Lung microvascular endothelial cell (primary cell): ENCODE data around the gene SLC24A4. TPM values are rescaled to one million over a fixed set of nuclear protein-coding genes. Genes with fewer than 3 reads are reported as not detected.

Experiments used
- DNase-seq, 2 donors: peaks; one replicate each; pipeline versions ENCODE4 v3.0.0 to v3.0.0-alpha.2; 2010; ENCODE audit warnings: low read depth in 2 of 2
- total RNA-seq: library from RNA; depleted of rRNA; stranded (reverse); fragments of >200 nt; gene quantifications from 2 replicates; pipeline ENCODE4 v1.2.1, GENCODE V29; 2014

The SLC24A4 gene
- total RNA-seq, 1 donor from 2014 or later, result under 0.01 TPM

DNA sequence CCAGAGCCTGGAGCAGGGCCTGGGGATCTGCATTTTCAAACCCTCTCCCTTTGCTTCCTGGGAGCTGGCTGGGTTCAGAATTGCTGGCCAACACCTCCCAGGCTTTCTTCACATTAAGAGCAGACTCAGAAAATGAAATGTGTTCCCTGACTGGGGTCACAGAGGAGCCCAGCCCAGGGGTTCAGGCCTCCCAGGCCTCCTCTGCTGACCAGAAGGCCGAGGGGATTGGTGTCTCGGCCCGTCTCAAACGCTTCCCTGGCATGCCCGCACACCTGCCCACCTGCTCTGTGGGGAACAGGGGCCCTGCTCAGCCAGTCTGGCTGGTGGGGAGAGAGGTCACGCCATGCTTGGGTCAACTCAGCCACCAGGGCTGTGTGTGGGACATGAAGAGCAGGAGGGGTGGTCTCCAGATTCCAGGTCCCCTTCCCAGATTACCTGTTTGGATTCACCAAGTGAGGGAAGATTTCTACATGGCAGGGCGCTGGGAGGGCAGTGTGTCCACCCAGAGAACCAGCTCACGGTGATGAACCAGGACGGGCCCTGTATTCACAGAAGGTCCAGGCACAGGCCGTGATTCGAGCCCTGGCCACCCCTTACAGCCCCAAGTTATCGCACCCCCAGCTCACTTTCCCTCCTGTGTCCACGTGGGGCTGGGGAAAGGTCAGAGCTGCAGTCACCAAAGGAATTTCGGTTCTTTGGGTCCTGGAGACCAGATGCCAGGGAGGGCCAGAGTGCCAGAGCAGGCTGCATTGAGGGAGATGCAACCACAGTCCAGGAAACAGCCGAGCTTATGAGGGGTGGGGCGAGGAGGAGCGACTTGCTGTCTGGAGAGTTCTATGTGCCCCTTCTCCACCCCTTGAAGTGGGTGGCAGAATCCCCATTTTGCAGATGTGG is 135.4 kb downstream of the SLC24A4 start:
- no peak for DNase-seq

DNA sequence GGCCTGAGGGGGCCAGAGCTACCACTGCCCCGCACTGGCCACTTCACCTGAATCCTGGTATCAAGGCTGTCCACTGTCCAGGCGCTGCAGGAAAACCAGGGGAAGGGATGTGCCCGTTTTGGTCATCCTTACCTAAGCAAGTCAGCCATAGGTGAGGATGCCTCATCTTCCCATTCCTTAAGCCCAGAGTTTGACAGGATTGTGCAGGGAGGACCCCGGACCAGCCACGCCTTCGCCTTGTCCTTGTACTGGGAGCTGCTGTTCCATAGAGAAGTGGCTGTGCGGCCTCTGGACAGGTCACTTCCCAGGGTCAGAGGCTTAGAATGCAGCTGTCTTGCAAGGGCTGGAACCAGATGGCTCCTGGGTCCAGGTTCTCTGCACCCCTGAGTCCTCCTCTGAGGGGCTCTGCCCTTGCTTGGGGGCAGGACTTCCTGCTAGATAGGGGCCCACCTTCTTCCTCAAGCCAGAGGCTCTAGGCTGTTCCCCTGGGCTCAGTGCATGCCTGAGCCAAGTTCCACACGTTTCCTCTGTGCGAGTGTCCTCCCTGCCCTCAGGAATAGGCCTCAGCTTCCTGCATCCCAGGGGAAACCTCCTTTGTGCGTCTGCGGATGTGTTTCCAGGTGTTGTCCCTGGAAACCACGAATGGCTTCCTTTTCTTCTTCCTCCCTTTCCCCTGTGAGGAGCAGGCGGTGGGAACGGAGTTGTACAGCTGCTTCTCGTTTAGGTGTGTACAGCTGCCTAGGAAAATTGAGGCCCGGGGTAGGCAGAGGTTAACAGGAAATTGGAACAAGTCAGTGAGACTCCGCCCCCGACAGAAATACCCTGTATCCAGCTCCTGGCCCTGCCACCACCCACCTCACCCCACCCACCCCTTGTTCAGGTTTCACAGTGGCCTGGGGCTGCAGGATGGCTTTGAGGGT is 136.3 kb downstream of the SLC24A4 start:
- DNase-seq, result peak; percentile 80 to 92

DNA sequence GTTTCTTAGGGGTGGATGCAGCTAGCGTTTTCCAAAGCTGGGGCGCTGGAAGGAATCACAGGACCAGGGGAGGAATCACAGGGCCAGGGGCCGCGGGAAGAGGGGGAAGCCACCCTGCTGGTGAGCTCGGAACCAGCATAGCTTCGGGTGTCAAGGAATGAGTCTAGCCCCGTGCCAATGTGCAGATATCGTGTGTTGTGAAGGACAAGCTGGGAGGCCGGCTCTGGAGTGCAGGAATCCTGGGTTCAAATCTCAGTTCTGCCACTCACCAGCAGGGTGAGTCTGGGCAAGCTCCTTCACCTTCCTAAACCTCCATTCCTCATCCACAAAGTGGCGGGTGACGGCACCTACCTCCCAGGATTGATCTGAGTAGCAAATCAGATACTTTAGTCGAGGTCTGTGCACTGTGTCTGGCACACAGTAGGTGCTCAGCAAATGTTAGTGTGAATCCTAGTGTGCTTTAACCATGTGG is 137.0 kb downstream of the SLC24A4 start:
- peak in 1 of 2 donors; percentile 9 for DNase-seq

DNA sequence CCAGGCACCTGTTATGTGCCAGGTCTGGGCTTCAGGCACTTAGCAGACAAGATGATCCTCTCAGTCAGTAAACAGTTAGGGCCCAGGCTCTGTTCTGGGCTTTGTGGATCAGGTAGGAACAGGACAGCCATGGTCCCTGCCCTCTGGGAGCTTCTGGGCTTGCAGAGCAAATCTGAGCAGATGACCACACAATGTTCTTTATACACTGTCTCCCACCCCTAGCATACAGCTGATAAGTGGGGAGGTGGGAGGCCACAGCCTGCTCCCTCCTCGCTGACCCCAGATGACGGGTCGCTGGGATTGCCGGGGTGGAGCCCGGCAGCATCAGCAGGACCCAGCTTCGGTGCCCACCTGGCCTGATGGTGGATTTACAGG is 137.6 kb downstream of the SLC24A4 start:
- DNase-seq, result peak in 1 of 2 donors; percentile 11

DNA sequence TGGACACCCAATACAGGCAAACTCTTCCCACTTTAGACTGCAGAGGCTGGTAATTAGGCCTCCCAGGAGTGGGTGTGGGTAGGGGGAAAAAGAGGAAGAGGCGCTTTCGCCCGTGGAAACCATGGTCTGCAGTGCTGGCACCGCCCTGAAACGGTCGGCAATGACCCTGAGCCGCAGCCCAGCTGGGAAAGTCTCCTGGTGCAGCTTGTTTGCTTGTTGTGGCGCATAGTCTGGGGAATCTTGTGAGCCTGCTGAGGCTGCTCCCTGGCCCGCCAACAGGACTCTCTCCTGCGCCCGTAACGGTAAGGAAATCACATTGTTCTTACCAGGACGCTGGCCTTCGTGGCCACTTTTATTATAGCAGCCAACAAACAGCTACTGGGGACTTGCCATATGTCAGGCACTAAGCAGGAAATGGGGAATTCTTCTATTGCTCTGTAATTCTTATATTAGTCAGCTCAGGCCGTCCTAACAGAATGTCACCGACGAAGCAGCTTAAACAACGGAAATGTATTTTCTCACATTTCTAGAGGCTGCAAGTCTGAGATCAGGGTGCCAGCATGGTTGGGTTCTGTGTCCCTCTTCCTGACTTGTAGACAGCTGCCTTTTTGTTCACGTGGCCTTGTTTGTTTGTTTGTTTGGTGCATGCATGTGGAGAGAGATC is 138.1 kb downstream of the SLC24A4 start:
- peak; percentile 73 to 96 for DNase-seq

DNA sequence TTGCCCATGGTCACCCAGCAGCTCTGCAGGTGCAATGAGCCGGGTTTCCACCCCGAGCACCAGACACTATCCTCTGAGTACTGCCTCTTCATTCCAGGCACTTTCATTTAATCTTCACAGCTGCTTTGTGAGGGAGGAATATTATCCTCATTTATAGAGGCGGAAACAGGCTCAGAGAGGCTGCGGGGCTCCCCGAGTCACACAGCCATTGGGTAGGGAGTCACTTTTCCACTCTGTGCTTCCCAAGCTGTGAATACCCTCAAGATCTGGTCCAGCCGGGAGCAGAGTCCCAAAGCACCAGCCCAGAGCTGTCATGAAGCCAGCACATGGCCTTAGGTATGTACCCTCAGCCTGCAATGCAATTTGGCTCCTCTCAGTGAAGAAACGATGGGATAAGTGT is 138.9 kb downstream of the SLC24A4 start:
- DNase-seq, result no peak

DNA sequence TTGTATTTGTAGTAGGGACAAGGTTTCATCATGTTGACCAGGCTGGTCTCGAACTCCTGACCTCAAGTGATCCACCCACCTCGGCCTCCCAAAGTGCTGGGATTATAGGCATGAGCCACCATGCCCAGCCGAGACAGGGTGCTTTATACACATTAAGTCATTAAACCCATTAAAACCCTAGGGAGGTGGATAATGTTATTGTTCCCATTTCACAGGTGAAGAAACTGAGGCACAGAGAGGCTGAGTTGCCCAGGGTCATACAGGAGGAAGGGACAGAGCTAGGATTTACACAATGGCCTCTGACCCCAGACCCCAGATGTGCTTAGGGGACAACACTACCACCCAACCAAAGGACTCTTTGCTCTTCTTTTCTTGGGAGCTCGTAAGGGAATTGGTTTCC is 139.6 kb downstream of the SLC24A4 start:
- no peak for DNase-seq

DNA sequence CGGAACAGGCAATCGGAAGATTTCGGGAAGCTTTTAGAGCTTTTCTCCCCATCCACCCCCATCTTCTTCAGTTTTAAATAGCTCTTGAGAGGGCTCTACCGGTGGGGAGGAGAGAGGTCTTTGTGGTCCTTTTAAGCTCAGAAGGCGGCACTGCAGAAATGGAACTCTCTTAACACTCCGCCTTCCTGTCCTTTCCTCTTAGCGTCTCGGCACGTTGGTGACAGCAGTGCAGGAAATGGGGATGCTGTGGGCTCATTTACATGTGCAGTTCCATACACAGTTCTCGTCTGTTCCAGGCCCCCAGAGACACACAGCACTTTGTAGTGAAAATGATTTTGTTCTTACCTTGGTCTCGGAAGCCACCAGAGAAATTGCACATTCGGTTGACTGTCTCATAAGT is 140.2 kb downstream of the SLC24A4 start:
- no peak for DNase-seq

DNA sequence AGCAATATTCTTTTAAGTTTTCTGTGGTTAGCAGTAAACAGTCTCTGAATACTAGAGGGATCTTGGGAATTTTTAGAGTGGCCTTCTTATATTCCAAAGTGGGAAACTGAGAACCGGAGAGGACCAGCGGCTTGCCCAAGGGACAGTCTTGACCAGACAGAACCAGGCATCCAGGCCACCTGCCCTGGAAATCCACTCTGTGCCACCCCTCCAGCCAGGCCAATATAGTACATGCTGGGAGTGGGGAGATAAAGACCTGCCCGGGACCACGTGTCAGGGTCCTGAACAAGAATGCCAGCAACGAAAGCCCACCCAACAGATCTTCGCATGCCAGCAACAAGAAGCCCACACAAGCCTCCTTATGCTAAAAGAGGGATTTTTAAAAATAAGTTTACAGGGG is 141.2 kb downstream of the SLC24A4 start:
- no peak for DNase-seq

DNA sequence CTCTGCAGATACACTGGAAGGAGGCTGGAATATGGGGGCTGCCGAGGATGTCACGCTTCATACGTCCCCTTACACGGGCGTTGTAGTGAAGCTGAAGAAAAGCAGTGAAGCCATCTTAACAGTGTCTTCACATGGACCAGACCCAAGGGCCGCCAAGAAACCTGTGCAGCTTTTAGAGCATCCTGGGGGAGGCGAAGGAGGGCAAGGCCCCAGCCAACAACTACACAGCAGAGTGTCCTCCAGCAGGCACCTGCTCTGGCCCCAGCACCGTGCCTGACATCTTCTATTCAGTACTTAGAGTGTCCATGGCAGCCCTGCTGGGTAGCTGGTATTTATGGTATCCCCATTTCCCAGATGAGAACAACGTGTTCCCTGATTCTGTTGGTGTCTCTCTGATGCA is 141.8 kb downstream of the SLC24A4 start:
- DNase-seq, result no peak

DNA sequence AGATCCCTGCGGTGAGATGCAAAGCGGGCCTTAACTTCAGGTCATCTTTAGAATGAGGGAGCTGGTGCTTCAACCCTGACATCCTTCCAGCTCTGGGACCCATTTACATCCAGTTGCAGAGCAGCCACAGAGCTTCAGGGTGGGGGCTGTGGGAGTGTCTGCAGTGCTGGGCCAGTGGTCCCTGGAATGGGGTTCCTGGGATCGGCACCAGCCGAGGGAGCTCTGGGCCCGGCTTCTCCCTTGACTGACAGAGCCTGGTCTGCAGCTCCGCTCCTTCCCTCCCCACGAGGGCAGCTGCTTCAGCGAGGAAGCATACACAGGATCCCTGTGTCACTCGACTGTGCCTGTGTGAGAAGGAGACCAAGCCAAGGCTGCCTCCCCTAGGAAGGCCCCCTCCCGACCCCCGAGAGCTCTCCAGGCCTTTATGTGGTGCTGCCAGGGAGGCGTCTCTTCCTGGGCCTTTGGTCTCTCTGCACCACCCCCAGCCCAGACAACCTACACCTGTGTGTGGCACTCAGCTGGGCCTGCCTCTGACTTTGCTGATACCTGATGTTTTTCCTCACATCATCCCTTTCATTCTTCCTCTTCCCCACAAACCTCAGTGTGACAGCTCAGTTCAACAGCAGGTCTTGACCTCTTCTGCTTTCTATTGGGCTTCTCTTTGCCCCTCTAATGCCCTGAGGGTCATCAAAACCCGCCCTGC is 142.5 kb downstream of the SLC24A4 start:
- DNase-seq, result no peak

DNA sequence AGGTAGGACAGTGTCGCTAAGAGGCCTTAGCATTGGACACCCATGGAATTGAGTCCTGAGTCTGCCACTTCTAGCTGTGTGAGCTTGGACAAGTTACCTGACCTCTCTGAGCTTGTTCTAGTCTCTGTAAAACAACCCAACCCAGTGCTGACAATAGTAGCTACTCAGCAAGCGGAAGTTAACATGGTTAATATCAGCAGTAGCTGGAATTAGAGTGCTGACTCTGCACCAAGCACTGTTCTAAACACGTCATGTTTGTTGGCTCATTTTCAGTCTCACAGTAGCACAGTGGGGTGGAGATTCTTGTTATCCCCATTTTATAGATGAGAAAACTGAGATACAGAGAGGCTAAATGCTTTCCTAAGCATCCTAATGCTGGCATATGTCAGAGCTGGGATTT is 143.1 kb downstream of the SLC24A4 start:
- DNase-seq, result peak in 1 of 2 donors; percentile 31

DNA sequence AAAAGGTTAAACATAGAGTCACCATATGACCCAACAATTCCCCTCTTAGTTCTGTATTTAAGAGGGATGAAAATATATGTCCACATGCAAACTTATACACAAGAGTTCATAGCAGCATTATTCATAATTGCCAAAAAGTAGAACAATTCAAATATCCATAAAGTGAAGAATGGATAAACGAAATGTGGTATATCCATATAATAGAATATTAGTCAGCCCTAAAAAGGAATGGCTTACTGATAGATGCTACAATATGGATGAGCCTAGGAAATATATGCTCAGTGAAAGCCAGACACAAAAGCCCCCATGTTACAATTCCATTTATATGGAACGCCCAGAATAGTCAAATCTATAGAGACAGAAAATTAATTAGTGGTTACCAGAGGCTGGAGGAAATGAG is 146.6 kb downstream of the SLC24A4 start:
- no peak for DNase-seq

DNA sequence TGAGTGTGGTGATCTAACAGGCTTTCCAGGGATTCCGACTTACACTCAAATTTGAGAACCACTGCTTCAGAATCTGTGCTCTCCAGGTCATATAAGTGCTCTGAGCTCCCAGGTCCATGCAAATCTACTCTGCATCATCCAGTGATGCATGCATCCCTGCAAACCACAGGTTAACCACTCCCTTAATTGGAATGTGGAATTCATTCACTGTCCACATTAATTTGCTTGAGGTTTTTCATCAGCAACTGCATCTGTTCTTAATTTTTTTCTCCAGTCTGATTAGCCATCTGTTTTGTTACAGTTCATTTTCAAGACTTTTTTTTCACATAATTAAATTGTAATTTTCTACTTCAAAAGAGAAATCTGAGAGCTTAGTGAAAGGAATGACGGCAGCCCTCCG is 147.2 kb downstream of the SLC24A4 start:
- DNase-seq, result no peak

DNA sequence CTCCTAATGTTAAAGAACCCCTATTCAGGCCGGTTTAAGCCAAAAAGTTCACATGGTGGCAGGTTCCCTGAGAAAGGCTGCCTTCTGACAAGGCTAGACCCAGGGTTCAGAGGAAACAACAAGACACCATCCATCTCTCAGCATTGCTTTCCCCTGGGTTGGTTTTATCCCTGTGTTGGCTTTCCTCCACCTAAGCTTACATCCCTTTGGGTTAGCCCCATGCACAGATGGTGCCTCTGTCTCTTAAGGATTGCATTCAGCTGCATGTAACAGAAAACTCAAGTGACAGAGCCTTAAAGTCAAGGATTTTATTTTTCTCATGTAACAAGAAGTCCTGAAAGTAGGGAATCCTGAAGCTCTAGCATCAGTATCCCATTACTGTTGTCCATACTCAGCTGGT is 147.8 kb downstream of the SLC24A4 start:
- no peak for DNase-seq

DNA sequence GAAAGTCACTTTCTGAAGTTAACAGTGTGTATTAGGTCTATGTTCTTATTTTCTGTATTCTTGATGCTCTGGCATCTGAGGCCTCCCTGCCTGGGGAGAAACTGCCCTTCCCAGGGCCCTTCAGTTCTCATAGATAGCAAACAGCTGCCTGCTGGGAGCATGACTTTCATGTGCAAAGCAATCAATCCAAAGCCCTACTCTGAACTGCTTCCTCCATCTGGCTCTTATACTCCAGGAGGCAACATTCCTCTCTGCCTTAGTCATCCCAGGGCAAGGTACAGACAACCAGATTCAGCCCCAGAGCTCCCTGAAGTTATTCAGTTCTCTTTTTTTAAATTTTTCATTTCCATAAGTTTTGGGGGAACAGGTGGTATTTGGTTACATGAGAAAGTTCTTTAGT is 149.0 kb downstream of the SLC24A4 start:
- DNase-seq, result peak in 1 of 2 donors; percentile 91

DNA sequence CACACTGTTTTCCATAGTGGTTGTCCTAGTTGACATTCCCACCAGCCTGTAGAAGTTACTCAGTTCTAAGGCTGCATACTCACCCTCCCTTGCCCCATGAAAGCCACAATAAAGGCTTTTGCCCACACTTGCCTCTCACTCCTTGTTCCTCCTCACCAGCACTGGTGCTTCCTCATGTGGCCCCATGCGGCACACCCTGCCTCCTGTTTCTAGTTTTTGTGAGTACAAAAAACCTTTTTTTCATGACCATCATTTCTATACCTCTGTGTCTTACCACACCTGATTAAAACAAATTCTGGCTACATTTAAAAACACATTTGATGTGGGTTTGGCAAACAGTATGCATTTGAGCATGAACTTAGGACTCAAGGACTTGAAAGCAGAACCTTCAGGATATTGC is 149.9 kb downstream of the SLC24A4 start:
- no peak for DNase-seq

DNA sequence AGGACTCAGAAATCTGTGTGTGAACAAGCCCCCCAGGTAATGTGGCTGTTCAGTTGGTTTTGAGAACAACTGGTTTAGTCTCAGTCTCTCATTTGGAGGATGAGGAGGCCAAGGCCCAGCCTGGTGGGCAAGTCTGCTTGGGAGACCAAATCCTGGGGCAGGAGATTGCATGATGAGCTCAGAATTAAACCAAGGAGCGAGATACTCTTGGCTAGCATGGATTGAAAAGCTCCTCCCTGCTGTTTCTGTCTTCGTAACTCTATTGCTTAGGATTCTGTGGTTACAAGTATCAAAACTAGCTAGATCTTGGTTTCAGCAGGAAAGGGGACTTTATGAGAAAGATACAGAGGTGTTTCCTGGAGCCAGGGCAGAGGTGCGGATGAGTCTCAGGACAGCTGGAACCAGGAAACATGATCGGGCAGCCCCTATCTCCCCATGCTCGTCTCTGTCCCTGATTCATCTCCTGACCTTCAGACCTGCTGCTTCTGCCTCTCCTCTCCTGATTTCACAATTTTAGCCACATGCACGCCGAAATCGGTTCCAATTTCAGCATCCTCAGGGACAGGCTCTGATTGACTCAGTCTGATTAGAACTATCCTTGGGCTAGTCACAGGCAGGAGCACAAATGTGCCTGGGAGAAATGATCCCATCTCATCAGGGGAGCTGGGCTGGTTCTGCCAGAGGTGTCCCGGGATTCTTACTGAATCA is 150.4 kb downstream of the SLC24A4 start:
- DNase-seq, result peak in 1 of 2 donors; percentile 39

DNA sequence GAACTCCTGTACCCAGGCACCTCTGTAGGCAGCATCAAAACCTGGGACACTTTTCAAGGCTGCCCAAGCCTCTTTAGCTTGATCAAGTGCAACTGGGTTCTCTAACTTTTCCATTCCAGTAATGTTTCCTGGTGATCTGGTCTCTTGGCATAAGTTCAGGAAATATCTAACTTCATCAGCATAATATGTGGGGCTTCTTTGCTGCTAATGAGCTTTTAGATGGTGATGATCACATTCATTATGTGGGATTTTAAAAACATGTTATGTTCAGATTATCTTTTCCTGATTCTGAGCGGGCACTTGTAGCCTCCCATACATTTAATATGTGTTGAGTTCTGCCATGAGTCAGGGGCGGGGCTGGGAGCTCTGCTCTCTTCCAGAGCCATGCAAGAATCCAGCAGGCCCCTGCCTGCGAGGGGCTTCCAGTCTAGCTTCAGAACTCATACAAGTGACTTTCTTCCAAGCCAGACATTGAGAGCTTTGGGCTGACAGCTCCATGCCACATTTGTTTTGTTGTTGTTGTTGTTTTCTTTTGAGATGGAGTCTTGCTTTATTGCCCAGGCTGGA is 151.1 kb downstream of the SLC24A4 start:
- peak; percentile 30 to 80 for DNase-seq

DNA sequence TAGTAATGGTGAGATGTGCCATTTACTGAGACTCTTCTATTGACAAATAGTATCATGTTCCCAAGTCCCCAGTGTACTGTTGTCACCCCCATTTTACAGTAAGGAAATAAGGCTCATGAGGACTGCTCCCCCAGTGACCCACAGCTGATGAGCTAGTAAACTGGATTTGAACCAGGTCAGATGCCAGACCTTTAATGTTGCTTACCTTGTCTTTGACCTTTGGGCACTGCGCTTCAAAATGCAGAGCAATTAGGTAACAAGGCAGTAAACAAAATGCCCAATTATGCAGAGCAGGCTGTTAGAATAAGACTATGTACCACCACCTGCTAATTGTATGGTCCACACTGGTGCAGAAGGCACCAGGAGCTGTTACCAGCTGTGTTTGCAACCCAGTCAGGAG is 152.1 kb downstream of the SLC24A4 start:
- no peak for DNase-seq
